Coronary artery (tissue), 2 donors: ENCODE results near the gene LRRC3C.

ENCODE experiments used
- DNase-seq: peaks from one replicate; pipeline ENCODE4 v3.0.0-alpha.2; 2017; ENCODE audit warnings: low spot score
- H3K27ac ChIP-seq, 2 donors: fragments of 200-600 bp; sonication (generic); one replicate each; pipeline ENCODE4 v1.5.1; 2016 to 2019
- H3K4me3 ChIP-seq: fragments of 200-600 bp; sonication (generic); 2 replicates; pipeline ENCODE4 v1.5.1; 2016; ENCODE audit warnings: mild to moderate bottlenecking, moderate library complexity
- TF ChIP-seq, protein P1 (sequence below): fragments of 200-600 bp; sonication (generic); IDR thresholded peaks from one replicate; pipeline ENCODE4 v1.5.1; 2019; ENCODE audit warnings: antibody characterized with exemption

The LRRC3C gene

DNA sequence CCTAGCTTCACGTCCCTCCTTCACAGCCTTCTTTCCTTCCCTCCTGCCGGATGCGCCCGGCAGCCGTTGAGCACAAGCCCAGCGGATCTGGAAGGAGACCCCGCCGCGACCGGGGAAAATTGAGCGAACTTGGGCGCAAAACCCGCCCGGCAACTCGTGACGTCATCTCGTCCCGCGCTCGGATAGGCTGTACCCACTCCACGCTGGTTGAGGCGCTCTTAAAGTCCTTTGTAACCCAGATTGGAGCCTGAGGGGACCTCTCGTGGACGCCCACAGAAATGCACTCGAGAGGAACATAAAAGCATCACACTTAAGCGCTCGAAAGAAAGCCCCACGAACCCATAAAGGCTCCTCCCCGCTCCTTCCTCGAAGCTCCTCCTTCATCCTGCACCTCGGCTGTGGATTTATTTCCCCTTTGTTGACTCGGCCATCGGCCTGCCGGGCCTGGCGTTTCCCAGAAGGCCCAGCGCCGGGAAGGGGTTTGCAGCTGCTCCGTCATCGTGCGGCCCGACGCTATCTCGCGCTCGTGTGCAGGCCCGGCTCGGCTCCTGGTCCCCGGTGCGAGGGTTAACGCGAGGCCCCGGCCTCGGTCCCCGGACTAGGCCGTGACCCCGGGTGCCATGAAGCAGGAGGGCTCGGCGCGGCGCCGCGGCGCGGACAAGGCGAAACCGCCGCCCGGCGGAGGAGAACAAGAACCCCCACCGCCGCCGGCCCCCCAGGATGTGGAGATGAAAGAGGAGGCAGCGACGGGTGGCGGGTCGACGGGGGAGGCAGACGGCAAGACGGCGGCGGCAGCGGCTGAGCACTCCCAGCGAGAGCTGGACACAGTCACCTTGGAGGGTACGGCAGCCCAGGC lies 53.0 kb downstream of the LRRC3C start, which contains the start of gene PSMD3:
Gene PSMD3, plus strand, starts transcription at position 457 of the 856 bp plus-strand sequence. Its CDS starts 164 bp downstream, at position 621.
- Histone ChIP-seq H3K27ac (peak within 1 kb of the TSS; percentile 65 to 89), H3K4me3 (peak within 1 kb of the TSS; percentile 88)
- DNase-seq, result peak; percentile 99
- TF ChIP-seq, protein P1, sequence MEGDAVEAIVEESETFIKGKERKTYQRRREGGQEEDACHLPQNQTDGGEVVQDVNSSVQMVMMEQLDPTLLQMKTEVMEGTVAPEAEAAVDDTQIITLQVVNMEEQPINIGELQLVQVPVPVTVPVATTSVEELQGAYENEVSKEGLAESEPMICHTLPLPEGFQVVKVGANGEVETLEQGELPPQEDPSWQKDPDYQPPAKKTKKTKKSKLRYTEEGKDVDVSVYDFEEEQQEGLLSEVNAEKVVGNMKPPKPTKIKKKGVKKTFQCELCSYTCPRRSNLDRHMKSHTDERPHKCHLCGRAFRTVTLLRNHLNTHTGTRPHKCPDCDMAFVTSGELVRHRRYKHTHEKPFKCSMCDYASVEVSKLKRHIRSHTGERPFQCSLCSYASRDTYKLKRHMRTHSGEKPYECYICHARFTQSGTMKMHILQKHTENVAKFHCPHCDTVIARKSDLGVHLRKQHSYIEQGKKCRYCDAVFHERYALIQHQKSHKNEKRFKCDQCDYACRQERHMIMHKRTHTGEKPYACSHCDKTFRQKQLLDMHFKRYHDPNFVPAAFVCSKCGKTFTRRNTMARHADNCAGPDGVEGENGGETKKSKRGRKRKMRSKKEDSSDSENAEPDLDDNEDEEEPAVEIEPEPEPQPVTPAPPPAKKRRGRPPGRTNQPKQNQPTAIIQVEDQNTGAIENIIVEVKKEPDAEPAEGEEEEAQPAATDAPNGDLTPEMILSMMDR, result peak; percentile 57

DNA sequence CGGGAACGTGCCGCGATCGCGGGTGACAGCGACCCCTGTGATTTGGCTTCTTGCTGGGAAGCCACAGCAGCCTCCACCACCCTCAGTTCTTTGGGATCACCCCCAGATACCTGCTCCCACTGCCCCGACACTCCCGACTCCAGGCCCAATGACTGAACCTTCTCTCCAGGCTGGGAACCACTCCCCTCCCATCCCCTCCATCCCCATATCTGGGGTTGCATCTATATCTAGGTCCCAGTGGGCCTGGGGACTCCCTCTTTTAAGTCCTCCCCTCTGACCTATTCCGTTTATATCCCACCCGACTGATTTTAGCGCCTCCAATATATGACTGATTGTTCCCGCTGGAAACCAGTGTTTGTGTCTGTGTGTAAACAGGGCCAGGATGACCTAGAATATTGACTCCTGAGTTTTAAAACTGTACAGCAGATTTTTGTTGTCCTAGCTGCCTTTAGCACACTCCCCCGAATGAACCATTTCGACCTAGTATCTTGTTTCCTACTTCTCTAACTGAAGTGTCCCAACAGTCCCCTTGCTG lies 53.7 kb downstream of the LRRC3C start:
- DNase-seq, result no peak

GRCh38 chr17:39981766-39982375 lies 54.3 kb downstream of the LRRC3C start:
- no peak for DNase-seq
- TF ChIP-seq, protein P1, result no peak
- peak overlapping the region; percentile 88 for H3K4me3 ChIP-seq
- no peak overlapping the region for H3K27ac ChIP-seq

More for the DNA sequence above, 53.7 kb downstream of the LRRC3C start:
- Histone ChIP-seq H3K27ac (peak overlapping the region; percentile 65 to 89), H3K4me3 (peak overlapping the region; percentile 88)
- TF ChIP-seq, protein P1, result no peak

GRCh38 chr17:39988206-39988810 lies 60.8 kb downstream of the LRRC3C start:
- Histone ChIP-seq H3K27ac (no peak overlapping the region), H3K4me3 (no peak overlapping the region)
- TF ChIP-seq, protein P1, result no peak
- DNase-seq, result no peak

DNA sequence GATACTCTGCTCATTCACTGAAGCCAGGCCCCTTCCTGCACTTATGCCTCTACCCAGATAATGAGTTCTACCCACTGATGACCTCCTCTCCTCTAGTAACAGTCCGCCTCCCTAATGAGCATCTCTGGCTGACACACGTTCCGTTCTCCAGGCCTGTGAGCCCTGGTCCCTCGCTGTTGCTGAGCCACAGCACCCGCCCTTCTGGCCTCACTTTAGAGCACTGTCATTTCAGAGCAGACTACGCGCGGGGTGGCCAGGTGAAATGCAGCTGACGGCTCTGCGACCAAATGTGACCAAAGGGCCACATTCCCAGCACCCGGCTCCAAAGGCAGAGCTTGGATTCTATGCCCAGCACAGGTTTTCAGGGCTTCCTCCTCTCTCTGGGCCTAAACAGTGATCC lies 66.9 kb downstream of the LRRC3C start:
- TF ChIP-seq, protein P1, result no peak
- H3K27ac ChIP-seq, result no peak overlapping the region
- no peak for DNase-seq
- H3K4me3 ChIP-seq, result no peak overlapping the region
